ENCODE measurements around the gene JAZF1. TPM values are rescaled to one million over a fixed set of nuclear protein-coding genes. Genes with fewer than 3 reads are reported as not detected.

Gene JAZF1
- polyA plus RNA-seq, 5 donors = 13.9 to 15.7 (median 15.2) TPM

DNA sequence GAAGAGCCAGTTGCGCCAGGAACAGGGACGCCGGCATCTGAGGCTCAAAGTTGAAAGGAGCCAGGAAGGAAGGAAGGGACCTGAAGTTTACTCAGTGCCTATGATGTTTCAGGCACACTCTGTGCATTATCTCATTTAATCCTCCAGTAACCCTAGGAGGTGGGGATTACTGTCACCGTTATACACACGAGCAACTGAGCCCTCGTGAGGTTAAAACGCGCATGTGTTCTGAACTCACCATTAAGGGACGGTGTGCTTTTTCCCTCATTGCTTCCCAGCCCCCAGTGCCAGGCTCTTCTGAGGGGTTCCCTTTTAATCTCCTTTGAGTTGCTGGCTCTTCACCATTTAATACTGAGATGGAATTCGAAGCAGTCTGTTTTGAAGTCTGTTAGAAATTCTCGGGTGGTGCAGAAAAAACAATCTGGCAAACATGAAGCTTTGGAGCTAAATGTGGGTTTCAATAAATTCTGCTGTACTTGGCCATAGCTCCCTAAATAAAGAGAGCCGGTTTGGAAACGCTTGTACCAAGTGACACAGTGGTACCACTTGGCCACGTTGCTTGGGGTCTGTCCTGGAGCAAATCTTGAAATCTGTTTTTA lies 338.4 kb downstream of the JAZF1 start:
- DNase-seq = no peak

DNA sequence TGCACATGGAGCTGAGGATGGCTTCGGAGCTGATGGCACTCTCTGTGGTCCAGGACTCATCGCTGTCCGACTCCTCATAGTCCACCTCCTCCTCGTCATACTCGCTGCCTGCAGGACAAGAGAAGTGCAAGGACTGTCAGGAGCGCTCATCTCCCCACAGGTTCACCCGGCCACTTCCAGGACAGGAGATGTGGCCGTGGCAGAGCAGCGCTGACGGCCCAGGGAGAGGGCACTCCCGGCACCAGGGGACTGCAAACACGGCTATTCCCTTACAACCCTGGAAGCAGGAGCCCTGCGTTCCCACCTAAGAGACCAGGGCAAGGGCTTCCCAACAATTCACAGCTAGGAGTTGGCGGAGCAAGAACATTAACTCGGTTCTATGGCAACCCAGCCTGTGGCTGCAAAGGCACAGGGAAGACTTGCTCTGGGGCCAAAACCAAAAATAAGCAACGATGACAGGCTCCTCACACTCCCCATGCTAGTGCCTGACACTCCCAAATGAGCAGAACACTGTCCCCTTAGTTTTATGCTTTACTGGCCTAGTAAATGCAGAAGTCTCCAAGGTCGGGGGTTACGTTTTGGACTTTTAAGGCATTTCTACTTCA lies 339.7 kb downstream of the JAZF1 start:
- no peak for DNase-seq

DNA sequence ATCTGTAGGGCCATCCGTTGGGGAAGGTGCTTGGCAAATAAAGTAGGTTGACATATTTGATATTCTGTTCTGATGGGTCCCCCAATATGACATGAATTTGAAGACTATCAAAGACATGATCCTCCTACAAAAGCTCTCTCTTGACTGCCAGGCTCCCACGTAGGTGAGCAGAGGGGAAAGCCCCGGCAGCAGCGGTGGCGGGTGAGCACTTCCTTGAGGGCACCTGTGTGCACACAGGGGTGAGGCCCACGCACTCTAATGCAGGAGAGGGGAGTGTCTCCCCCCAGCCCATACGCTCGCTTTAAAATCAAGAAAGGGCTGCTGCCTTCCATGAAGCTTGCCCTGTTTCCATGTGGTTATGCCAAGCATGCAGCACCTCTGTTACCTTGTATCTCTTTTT lies 340.3 kb downstream of the JAZF1 start:
- DNase-seq = no peak

DNA sequence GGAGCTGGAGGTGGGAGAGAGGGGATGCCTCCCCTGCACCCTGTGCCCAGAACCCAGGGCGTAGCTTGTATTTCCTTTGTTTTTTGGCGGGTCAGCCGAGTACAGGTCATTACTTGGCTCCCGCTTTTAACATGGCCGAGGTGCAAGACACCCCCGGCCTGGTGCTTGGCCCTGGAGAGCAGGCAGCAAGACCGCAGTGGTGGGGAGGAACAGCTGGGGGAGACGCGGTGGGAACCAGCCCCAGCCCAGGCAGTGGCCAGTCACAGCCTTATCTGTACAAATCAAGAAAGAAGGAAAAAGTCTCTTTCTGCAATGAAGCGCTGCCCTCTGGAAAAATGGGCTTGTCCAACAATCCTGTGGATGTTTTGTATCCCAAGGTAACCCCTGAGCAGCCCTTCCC lies 341.5 kb downstream of the JAZF1 start:
- DNase-seq = no peak

DNA sequence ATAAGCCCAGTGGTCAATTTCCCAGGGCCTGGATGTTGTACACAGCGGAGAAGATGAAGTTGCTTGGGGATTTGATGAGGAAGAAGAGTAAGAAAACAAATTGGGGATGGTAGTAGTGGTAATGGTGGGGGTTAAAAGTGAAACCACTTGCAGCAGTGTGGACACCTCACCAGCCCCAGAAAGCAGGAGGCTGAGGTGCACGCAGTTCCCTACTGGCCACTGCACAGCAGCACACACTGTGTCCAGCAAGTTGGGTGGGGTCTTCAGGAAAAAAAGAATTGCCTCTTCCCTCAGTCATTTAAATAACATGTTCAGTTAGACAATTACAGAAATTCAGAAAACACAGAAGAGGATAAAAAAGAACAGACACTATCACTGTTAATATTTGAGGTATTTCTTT lies 344.1 kb downstream of the JAZF1 start:
- DNase-seq = no peak

DNA sequence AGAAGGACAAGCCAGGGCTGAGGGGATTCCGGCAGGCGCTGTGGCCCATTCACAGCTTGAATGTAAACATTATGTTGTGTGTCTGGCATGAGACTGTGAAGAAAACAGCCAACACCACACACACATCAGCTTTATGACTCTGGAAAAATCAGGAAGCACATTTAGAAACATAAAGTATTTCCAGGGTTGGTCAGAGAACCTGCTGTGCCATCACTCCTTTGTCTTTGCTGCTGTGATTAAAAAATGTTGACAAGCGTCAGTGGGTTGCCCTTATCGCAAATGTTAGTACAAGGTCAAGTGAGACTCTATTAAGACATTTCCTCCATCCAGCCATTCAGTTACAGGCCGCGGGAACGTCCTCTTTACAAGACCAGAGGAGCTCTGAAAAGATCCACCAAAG lies 345.2 kb downstream of the JAZF1 start:
- peak; percentile 13 to 16 for DNase-seq

DNA sequence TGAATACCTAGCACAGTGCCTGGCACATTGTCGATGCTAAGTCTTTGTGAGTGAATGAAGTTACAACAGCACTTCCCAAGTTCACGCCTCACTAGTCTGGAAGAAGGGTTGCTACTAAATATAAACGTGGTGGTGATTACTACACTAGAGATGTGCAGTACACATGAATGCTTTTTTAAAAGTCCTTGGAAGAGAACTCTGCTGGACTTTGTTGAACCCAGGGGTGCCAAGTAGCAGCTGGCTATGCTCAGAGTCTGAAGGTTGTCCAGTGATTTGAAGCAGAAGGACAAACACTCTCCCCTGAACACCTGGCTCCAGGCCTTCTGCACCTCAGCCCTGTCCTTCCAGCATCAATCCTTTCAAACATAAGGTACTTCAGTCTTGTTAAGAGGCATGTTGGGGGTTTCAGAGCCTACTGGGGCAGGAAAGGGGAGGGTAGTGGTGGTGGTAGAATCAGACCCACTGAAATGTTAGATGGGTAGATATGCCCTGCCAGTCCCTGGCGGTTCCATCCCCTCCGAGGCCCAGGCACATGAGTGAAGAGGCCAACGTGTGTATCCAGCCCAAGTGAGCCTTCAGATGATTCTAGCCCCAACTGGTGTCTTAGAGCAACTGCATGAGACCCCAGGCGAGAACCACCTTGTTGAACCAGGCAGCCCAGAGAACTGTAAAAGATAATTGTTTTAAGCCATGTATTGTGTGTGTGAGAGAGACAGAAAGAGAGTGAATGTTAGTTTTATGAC lies 346.2 kb downstream of the JAZF1 start:
- no peak for DNase-seq

DNA sequence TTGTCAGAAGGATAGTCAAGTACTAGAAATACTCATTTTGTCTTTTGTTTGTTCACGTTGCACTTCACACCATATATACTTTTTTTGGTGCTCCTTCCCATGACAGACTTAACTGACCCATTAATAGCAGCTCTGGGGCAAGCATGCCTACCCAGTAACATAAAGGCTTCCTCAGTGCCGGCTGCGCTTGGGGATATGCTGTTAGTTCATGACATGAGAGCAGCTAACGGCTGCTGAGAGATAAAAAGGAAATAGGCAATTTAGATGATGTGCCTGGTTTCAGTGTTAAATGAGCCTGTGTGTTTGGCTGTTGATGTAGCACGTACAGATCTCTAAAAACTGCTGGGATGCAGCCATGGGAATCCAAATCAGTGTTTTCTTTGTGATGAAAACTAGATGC lies 354.2 kb downstream of the JAZF1 start:
- DNase-seq = no peak

DNA sequence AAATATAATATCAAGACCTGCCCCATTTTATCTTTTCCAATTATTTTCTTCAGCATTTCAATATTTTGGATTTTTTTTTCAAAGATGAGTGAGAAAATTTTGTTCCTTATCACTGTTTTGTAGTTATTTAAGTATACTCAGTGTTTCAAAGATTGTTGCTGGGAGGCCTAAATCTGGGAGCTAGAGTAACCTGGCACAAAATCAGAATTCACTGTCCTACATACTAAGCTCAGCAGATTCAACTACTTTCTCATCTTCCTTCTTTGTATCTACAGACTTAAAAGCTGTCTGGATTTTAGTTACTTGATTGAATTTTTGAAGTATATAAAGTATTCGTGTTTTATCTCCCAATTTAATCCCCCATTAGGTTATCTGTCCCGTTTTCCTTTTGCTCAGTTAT lies 354.7 kb downstream of the JAZF1 start:
- DNase-seq = no peak

DNA sequence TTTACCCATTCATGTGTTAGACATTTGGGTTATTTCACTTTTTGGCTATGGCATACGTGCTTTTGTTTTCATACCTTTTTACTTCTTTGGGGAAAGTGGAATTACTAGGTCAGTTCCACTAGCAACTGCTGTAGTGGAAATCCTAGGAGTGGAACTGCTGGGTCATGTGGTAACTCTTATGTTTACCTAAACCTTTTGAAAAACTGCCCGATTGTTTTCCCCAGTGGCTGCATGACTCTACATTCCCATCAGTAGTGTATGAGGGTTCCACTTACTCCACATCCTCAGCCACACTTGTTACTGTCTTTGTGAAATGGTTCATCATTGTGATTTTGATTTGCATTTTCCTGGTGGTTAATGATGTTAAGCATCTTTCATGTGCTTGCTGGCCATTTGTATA lies 358.4 kb downstream of the JAZF1 start:
- no peak for DNase-seq

DNA sequence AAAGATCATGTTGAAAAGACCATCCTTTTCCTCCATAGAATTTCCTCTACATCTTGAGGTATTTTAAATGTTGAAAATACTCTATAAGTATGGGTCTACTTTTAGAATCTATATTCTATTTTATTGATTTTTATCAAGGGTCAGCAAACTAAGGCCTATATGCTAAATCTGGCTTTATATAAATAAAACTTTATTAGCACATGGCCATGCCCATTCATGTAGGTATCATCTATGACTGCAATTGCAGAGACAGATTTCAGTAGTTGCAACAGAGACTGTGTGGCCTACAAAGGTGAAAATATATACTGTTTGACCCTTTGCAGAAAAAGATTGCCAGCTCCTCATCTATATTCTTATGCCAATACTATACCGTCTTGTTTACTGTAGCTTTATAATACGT lies 367.9 kb downstream of the JAZF1 start:
- no peak for DNase-seq

DNA sequence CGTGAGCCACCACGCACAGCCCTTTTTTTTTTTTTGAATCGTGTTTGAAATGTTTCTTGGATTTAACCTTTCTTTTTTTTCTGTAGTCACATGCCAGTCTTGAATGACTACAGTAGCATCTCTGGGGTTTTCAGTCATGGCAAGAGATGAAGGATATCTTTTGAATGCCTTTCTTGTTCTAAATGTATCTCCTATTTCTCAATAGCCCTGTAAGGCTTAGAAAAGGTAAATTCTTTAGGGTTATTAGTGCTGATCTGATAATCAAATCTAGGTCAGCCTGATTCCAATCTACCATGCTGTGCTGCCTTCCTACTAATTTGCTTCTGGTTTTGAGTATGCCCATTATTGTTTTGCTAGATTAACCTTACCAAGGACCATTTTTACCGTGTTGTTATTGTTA lies 370.4 kb downstream of the JAZF1 start:
- no peak for DNase-seq

DNA sequence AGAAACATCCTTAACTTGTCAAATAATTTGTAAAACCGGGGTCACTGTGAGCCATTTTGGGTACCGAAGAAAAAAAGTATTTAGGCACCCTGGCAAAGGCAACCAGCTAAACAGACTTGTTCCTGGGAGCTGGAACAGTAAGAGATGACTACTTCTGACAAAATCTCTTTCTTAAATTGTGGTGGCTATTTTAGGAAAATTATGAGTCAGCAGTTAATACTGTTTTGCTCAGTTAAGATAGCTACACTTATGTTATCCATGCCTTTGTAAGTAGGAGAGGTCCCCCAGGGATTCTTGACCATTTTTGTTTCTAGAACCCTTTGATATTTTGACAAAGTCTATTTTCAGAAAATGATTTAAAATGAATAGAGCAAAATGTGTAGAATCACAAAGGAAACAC lies 372.0 kb downstream of the JAZF1 start:
- no peak for DNase-seq

DNA sequence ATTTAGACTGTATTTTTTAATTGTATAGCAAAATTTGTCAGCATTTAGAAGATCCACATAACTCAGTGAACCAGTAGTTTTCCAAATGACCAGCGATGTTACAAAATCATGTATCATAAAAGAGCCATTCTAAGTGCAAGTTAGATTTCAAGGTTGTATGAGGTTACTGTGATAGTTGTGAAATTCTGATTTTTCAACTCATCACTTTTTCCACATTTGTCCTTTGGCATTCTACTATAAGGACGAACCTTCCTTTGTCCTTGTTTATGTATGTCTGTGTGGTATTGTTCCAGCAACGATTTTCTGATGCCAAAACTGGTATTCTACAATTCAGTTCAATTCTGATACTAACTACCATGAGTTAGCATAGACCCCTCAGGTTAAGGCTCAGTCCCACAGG lies 376.5 kb downstream of the JAZF1 start:
- DNase-seq = no peak

DNA sequence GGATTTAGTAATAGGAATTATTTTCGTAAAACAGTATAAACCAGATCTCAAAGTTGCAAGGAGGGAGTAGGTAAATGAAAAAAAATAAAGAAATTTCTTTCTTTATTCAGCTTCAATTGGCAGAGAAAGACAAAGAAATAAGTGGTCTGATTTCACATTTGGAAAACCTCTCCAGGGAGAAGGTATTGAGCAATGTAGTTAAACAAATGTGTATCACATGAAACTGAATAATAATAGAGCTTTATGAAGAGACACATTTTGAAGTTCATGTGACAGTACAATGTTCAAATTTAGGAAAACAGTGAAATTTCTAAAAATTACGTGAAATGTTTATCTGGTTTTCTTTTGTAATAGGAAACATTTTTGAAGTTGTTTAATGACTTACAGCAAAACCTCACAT lies 377.6 kb downstream of the JAZF1 start:
- DNase-seq = no peak

DNA sequence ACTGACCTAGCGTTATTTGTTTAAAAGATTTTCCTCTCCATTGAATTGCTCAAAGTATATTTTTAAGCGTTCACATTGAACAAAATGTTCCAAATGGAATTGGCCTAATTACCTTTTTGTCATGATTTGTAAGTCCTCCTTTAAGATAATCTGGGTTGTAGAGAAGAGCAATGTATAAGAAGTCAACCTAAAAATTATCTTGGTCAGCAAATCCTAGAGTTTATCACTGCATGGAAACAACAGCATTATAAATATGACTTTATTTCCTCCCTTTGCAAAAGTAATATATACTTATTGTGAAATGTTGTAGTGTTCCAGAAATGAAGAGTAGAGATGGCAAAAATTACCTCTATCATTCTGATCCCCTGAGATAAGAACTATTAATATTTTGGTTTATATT lies 381.4 kb downstream of the JAZF1 start:
- DNase-seq = no peak

DNA sequence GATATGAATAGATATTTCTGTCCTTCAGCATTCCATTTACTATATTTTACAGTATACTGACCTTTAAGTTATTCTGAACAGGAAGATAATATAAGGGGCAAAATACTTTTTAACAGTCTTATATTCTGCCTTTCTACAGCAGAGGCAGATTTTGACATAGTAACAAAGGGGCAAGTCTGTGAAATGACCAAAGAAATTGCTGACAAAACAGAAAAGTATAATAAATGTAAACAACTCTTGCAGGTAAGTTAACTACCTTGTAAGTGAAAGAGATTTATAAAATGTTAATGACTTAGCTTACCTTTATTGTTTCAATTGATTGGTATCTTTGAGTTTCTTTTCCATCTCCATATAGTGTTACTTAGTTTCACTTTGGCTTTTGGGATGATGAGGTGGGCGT lies 384.6 kb downstream of the JAZF1 start:
- DNase-seq = no peak

DNA sequence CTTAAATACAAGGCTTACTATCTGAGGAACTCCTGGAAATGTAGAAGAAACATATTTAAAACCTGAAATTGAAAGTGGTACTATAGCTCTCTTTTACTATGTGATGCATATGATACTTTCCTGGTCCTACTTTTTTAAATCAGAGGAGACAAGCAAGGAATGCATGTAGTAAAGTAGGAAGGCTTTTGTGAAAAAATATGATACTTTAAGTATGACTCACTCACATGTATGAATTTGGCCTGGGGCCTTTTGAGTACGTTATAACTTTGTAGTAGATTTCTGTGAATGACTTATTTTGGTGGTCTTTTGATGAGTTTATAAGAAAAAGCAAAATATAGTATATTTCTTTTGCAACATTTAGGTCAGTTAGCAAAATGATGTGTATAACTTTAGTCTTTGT lies 386.8 kb downstream of the JAZF1 start:
- DNase-seq = no peak

DNA sequence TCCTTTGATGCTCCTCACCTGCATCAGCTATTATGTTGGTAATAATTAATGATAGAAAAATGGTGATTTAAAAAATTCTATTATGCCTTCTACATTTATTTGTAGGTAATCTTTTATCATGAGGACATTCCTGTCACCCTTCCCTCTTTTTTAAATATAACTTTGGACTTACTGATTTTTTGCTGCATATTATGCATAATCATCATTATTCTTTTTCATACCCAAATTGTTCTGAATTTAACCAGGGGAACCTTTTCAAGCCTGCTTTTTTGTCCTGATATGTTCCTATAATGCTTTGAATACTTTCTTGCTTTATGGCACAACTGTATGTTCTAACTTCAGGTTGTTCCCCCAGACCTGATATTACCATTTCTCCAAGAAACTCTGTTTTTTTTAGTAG lies 392.2 kb downstream of the JAZF1 start:
- DNase-seq = no peak

DNA sequence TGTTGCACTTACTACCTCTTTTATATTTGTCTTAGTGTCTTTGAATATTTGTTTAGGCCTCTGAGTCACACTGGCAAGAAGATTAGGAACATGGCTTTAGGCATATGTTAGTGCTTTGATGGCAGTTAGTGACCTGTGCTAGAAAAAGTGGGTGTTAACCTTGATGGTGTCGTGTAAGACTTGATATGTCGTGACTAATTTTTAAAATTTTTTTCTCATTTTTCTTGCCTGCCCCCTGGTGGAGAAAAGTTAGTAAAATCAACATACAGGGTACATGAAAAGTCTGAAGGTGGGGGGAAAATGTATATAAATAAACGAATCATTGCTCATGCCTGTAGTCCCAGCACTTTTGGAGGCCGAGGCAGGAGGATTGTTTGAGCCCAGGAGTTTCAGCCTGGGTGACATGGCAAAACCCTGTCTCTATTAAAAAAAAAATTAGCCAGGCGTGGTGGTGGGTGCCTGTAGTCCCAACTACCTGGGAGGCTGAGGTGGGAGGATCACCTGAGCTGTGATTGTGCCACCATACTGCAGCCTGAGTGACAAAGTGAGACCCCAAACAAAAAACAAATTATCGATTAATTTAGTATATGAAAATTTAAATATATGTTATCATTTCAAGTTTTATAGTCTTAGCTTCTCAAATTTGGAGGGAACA lies 396.1 kb downstream of the JAZF1 start:
- peak in 1 of 2 donors; percentile 12 for DNase-seq

DNA sequence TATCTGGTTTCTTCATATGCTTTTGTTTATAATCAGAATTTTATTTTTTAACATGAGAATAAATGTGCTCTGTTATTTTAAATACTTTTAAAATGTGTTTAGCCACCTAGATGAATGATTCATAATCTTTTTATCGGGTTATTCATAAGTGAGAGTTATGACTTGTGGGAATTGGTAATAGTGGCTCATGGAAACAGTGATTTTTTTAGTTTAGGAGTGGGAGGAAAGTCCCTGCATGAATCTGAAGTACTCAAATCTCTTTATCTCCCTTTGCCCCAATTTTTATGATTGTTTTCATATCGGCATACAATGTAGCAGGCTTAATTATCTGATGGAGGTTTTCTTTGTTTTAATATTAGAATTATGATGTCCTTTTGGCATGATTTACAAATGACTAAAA lies 397.7 kb downstream of the JAZF1 start:
- no peak for DNase-seq

DNA sequence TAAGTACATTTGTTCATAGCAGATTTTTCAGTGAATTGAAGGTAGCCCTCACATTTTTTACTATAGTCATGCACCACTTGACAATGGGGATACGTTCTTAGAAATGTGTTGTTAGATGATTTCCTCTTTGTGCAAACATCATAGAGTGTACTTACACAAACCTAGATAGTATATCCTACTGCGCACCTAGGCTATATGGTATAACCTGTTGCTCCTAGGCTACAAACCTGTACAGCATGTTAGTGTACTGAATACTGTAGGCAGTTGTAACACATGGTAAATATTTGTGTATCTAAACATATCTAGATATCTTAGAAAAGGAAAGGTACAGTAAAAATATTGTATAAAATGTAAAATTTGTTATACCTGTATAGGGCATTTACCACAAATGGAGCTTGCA lies 399.4 kb downstream of the JAZF1 start:
- no peak for DNase-seq

Data from right lung (tissue), 5 donors.